ENCODE data around the gene LBX1.

Gene LBX1

GRCh38 chr10:101231912-101232689 is 2.8 kb upstream of the LBX1 start:
- Histone ChIP-seq H4K20me1 (ENCODE audit: insufficient read depth, low read length) (no peaks in the 10 kb centered on the region), H2AFZ (ENCODE audit: low read depth, low read length) (no peak overlapping the region), H3K36me3 (replicated peaks; ENCODE audit: low read depth, low read length) (no peaks in the 10 kb centered on the region), H3K27ac (ENCODE audit: low read length) (no peak overlapping the region), H3K9ac (ENCODE audit: low read length) (no peak overlapping the region), H3K4me2 (ENCODE audit: low read length) (no peak overlapping the region), H3K4me3 (ENCODE audit: low read length) (no peak overlapping the region), H3K27me3 (ENCODE audit: low read depth, low read length) (0 out of 2 replicates have a peak, but pooled peaks cover 7% of the 10 kb centered on the region), H3K4me1 (ENCODE audit: low read length) (no peaks in the 10 kb centered on the region), H3K79me2 (ENCODE audit: low read length) (no peaks in the 10 kb centered on the region), H3K9me3 (ENCODE audit: insufficient read depth, low read length) (no peaks in the 10 kb centered on the region)
- TF ChIP-seq CTCF (IDR thresholded peaks at IDR 0.05; ENCODE audit: low read depth, low read length) (no peak), EZH2phosphoT487 (IDR thresholded peaks at IDR 0.05; ENCODE audit: low read depth) (no peak)

GRCh38 chr10:101231092-101231491 is 1.8 kb upstream of the LBX1 start:
- Histone ChIP-seq H3K4me3 (ENCODE audit: low read length) (no peak overlapping the region), H3K36me3 (replicated peaks; ENCODE audit: low read depth, low read length) (no peaks in the 10 kb centered on the region), H2AFZ (ENCODE audit: low read depth, low read length) (no peak overlapping the region), H3K9ac (ENCODE audit: low read length) (no peak overlapping the region), H4K20me1 (ENCODE audit: insufficient read depth, low read length) (no peaks in the 10 kb centered on the region), H3K27ac (ENCODE audit: low read length) (no peak overlapping the region), H3K4me2 (ENCODE audit: low read length) (no peak overlapping the region), H3K79me2 (ENCODE audit: low read length) (no peaks in the 10 kb centered on the region), H3K4me1 (ENCODE audit: low read length) (no peaks in the 10 kb centered on the region), H3K27me3 (ENCODE audit: low read depth, low read length) (0 out of 2 replicates have a peak, but pooled peaks cover 7% of the 10 kb centered on the region), H3K9me3 (ENCODE audit: insufficient read depth, low read length) (no peaks in the 10 kb centered on the region)
- TF ChIP-seq CTCF (IDR thresholded peaks at IDR 0.05; ENCODE audit: low read depth, low read length) (no peak), EZH2phosphoT487 (IDR thresholded peaks at IDR 0.05; ENCODE audit: low read depth) (no peak)

- Histone ChIP-seq H3K27me3 (ENCODE audit: low read depth, low read length) (0 out of 2 replicates have a peak, but pooled peaks cover 7% of the 10 kb centered on the region), H3K4me2 (ENCODE audit: low read length) (no peak overlapping the region), H3K27ac (ENCODE audit: low read length) (no peak overlapping the region), H3K4me3 (ENCODE audit: low read length) (no peak overlapping the region), H3K9me3 (ENCODE audit: insufficient read depth, low read length) (no peaks in the 10 kb centered on the region), H4K20me1 (ENCODE audit: insufficient read depth, low read length) (no peaks in the 10 kb centered on the region), H2AFZ (ENCODE audit: low read depth, low read length) (no peak overlapping the region), H3K36me3 (replicated peaks; ENCODE audit: low read depth, low read length) (no peaks in the 10 kb centered on the region), H3K4me1 (ENCODE audit: low read length) (no peaks in the 10 kb centered on the region), H3K9ac (ENCODE audit: low read length) (no peak overlapping the region), H3K79me2 (ENCODE audit: low read length) (no peaks in the 10 kb centered on the region)
- TF ChIP-seq EZH2phosphoT487 (IDR thresholded peaks at IDR 0.05; ENCODE audit: low read depth) (no peak), CTCF (IDR thresholded peaks at IDR 0.05; ENCODE audit: low read depth, low read length) (no peak)
Measured at GRCh38 chr10:101230183-101230917, 1.1 kb upstream of the LBX1 start.

GRCh38 chr10:101228966-101229265 is 347 bp downstream of the LBX1 start:
- no peak overlapping the region for H3K9ac ChIP-seq (ENCODE audit: low read length)
- H3K27me3 ChIP-seq (ENCODE audit: low read depth, low read length), result no peaks in the 10 kb centered on the region
- H3K27ac ChIP-seq (ENCODE audit: low read length), result no peak overlapping the region
- H3K4me1 ChIP-seq (ENCODE audit: low read length), result no peaks in the 10 kb centered on the region
- H3K9me3 ChIP-seq (ENCODE audit: insufficient read depth, low read length), result no peaks in the 10 kb centered on the region
- H2AFZ ChIP-seq (ENCODE audit: low read depth, low read length), result no peak overlapping the region
- H3K4me3 ChIP-seq (ENCODE audit: low read length), result no peak overlapping the region
- TF ChIP-seq CTCF (IDR thresholded peaks at IDR 0.05; ENCODE audit: low read depth, low read length) (no peak), EZH2phosphoT487 (IDR thresholded peaks at IDR 0.05; ENCODE audit: low read depth) (no peak)
- no peaks in the 10 kb centered on the region for H3K36me3 ChIP-seq (replicated peaks; ENCODE audit: low read depth, low read length)
- no peak overlapping the region for H3K4me2 ChIP-seq (ENCODE audit: low read length)
- no peaks in the 10 kb centered on the region for H4K20me1 ChIP-seq (ENCODE audit: insufficient read depth, low read length)
- H3K79me2 ChIP-seq (ENCODE audit: low read length), result no peaks in the 10 kb centered on the region

Measured in OCI-LY3 (cell line).